H4 (cell line): ENCODE measurements around the gene SLC25A47. TPM values are rescaled to one million over a fixed set of nuclear protein-coding genes. Genes with fewer than 3 reads are reported as not detected.
"Not testable (repeated sequence)": the region's sequence is repeated elsewhere in the genome, so short reads cannot be mapped to it uniquely, and the experiment has no call there.

Source experiments
- DNase-seq: peaks from one replicate; pipeline ENCODE4 v3.0.0-alpha.2; 2015; ENCODE audit warnings: low spot score
- total RNA-seq: library from RNA; depleted of rRNA; stranded (reverse); fragments of >200 nt; shearing (Covaris generic); gene quantifications from 2 replicates; pipeline ENCODE4 v1.2.3, GENCODE V29; 2014

Gene SLC25A47
- total RNA-seq, 1 experiment from 2014 or later = not detected

DNA sequence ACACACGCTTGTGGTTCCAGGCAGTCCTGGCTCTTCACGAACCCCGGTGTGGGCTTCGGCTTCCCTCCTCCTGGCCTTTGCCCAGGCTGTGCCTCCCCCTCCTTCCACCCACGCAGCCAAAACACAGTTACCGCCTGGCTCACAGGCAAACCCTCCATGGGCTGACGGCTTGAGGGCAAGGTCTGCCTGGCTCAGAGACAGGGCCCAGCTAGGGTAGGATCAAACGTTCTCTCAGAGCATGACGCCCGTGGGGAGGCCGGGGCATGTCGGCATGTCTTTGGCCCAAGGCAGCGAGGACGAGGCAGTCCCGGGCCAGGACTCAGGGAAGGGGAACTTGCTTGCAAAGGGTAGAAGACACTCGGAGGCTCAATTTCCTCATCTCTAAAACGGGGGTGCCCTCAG lies 2.1 kb downstream of the SLC25A47 start:
- no peak for DNase-seq

DNA sequence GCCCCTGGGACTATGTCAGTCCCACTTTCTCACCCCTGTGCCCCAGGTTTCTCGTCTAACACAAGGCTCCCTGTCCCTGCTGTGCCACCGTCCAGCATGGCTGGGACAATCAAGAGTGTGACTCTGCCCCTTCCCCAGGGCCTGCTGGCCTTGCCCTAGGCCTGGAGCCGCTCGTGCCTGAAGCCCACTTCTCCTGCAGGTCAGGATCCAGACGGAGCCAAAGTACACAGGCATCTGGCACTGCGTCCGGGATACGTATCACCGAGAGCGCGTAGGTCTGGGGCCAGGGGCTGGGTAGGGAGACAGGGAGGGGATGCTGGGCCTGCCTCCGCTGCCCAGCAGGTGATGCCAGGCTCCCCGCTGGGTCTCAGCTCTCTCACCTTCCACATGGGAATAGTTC lies 2.8 kb downstream of the SLC25A47 start:
- DNase-seq = no peak

DNA sequence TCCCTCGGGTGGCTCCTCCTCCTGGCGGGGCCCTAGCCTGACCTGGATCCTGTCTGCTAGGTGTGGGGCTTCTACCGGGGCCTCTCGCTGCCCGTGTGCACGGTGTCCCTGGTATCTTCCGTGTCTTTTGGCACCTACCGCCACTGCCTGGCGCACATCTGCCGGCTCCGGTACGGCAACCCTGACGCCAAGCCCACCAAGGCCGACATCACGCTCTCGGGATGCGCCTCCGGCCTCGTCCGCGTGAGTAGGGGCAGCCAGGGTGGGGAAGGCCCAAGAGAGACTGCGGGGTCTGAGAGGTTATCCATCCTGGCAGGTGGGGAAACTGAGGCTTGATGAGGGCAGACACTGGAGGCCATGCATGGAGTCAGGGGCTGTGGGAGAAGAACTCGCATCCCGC lies 4.0 kb downstream of the SLC25A47 start:
- DNase-seq = no peak

- no peak for DNase-seq
These were observed 5.5 kb downstream of the SLC25A47 start for GRCh38 chr14:100328495-100329163.

DNA sequence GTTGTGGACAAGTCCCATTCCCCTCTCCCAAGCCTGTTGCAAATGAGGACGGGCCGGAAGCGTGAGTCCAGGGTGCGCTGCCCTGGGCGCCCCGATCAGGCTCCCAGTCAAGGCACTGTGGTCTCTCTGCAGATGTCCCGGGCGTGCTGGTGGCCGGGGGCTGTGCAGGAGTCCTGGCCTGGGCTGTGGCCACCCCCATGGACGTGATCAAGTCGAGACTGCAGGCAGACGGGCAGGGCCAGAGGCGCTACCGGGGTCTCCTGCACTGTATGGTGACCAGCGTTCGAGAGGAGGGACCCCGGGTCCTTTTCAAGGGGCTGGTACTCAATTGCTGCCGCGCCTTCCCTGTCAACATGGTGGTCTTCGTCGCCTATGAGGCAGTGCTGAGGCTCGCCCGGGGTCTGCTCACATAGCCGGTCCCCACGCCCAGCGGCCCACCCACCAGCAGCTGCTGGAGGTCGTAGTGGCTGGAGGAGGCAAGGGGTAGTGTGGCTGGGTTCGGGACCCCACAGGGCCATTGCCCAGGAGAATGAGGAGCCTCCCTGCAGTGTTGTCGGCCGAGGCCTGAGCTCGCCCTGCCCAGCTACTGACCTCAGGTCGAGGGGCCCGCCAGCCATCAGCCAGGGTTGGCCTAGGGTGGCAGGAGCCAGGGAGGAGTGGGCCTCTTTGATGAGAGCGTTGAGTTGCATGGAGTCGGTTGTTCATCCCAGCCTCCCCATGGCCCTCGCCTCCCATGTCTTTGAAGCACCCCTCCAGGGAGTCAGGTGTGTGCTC lies 6.3 kb downstream of the SLC25A47 start:
- no peak for DNase-seq

DNA sequence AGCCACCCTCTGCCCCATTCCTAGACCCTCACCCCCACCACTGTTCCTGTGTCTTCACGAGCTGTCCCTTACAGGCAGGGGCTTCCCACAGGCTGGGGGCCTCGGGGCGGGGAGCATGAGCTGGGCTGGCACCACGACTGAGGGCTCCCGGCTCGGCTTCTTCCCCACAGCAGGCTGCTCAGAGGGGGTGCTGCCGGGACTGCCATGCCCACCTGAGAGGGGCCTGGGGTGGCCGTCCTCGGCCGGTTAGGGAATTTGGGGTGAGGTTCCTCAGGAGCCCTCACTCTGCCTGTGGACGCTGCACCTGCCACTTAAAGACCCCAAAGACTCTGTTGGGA lies 6.8 kb downstream of the SLC25A47 start:
- no peak for DNase-seq

GRCh38 chr14:100330388-100330931 lies 7.3 kb downstream of the SLC25A47 start:
- DNase-seq = no peak

DNA sequence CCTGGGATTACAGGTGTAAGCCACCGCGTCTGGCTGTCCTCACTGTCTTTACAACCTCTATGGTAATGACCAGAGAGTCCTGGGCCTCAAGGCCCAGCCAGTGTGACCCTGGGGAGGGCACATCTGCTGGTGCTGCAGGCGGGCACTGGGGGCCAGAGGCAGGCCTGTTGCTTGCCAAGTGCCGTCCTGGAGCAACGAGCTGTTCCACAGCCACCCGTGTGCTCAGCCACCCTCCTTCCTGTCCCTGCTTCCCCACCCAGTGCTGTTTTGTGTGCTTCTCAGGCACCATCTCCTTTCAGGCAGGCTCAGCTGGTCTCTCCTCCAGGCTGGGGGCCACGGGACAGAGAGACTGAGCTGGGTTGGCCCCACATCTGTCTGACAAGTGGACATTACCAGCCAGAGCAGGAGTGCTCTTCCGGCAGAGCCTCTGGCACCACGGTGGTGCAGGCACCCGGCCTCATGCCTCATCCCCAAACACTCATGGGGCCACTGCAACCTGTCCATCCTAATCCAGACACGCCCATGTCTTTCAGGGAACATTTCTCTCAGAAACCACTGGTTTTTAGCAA lies 9.0 kb downstream of the SLC25A47 start:
- no peak for DNase-seq

- DNase-seq = no peak
These were observed 9.7 kb downstream of the SLC25A47 start for GRCh38 chr14:100332797-100333196.

DNA sequence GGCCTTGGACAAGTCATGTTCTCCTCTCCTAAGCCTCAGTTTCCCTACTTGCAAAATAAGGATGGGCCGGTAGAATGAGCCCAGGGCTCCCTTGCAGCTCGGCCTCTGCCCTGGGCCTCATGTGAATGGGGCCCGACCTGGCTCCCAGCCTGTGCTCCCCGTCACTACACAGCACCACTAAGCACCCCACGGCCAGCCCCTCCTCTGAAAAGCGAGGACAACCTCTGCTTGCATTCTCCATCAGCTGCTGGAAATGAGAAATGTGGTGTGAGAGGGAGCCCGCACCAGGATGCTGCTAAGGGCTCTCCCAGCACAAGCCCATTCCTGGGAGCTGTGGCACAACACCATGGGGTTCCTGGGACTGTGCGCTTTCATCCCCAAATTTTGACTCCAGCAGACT lies 10.2 kb downstream of the SLC25A47 start:
- no peak for DNase-seq

GRCh38 chr14:100333827-100334226 lies 10.7 kb downstream of the SLC25A47 start:
- DNase-seq = no peak

GRCh38 chr14:100334904-100335303 lies 11.8 kb downstream of the SLC25A47 start:
- DNase-seq = no peak

DNA sequence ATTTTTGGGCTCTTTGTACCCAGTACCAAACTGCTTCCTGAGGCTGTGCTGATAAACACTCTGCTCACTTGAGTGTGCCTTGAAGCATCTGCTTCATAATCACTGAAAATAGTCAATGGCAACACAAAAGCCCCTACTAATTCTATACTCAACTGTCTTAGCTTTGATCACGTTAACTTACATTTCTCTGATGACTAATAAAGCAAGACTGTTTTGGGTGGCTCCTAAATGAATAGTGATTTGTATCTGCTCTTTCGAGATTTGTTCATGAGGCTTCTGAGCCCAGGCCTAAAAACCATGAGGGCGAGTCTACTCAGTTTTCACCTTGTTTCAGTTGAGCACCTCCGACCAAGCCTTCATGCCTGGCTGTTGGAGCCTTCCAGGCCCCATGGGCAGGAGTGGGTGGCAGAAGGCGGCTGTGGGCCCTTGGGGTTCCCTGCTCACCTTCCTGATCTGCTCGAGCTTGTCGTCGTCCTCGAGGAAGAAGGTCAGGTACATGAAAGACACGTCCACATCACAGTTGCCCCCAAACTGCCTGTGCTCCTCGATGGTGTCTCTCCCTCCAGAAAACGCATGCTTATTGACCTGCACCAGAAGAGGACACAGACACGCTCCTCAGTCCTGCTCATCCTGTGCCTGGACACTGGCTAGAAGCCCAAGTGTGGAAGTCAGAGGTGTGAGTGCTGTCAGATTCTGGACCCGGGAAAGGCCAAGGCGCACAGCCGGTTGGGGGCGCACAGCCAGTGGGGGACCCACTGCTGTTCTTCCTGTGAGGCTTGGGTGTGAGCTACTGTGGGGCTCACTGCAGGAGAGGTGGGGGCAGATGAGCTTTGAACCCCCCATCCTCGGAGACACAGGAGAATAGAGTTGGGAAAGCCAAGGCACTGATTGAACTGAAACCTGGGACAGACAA lies 13.7 kb downstream of the SLC25A47 start:
- no peak for DNase-seq

GRCh38 chr14:100339766-100340422 lies 16.8 kb downstream of the SLC25A47 start:
- no peak for DNase-seq

DNA sequence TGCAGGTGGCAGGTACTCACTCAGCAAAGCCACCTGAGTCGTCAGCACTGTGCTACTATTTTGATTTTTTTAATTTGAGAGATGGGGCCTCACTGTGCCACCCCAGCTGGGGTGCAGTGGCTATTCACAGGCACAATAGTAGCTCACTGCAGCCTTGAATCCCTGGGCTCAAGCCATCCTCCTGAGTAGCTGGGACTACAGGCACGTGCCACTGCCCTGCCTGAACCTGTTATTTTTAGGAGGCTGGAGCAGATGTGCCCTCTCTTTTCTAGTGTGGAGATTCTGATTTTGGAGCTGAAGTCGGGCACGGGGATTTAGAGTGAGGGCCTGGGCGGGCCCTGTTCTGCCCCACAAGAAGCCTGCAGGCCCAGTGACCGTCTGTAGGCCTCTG lies 17.3 kb downstream of the SLC25A47 start:
- DNase-seq = no peak

DNA sequence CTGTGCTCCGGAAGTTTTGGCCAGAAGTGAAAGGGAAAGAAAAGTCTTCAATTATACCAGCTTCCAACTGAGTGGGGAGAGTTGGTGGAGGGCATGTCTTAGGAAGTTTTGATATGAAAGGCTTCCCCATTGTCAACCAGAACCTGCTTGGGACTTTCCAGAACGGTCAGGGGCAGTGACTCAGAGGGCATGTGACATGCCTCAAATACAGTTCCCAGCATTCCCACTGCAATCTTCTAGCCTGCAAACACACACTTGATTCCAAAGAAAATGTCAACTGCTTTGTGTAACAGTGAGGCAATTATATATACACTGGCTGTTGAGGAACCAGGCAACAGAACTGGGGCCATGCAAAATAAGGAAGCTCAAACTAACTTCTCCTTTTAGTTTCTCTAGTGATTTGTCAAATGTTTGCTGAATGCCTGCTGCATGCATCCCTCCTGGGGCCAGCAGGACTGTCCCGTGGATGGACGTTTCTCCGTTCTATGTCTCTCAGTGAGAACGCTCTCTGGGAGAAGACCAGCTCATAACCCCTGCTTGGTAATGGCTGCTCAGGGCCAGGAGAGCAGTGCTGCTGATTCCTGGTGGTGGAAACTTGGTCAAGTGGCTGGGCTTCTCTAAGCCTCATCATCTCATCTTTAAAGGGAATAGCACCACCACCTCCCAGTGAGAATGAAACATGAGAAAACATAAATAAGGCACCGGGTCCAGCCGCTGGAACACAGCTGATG lies 18.3 kb downstream of the SLC25A47 start:
- no peak for DNase-seq

GRCh38 chr14:100342195-100342594 lies 19.1 kb downstream of the SLC25A47 start:
- no peak for DNase-seq

GRCh38 chr14:100342826-100343225 lies 19.7 kb downstream of the SLC25A47 start:
- DNase-seq = not testable (repeated sequence)

DNA sequence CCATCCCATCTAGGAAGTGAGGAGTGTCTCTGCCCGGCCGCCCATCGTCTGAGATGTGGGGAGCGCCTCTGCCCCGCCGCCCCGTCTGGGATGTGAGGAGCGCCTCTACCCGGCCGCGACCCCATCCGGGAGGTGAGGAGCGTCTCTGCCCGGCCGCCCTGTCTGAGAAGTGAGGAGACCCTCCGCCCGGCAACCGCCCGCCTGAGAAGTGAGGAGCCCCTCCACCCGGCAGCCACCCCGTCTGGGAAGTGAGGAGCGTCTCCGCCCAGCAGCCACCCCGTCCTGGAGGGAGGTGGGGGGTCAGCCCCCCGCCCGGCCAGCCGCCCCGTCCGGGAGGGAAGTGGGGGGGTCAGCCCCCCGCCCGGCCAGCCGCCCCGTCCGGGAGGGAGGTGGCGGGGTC lies 21.5 kb downstream of the SLC25A47 start:
- not testable (repeated sequence) for DNase-seq

DNA sequence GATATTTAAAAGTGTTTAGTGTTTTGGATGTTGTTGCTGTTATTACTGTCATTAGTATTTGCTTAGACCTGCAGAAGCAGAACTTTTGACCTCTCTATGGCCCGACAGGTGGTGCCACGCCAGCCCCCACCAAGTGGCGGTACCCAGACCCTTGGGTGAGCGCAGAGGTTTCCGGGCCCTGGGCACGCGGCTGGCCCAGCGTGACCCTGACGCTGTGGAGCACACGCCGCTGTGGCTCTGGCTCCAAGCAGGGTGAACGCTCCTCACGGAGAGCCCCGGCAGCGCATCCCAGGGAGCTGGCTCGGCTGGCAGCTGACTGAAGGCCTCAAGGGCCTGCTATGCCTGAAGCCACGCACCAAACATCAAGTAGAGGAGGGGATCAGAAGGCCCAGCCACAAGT lies 22.6 kb downstream of the SLC25A47 start:
- no peak for DNase-seq
